GM18519 (cell line): Measurements from ENCODE around the gene HBD.
"Not testable (repeated sequence)": the region's sequence is repeated elsewhere in the genome, so short reads cannot be mapped to it uniquely, and the experiment has no call there.

Source experiments
- ATAC-seq: cut with Tn5 transposase; IDR thresholded peaks from one replicate; pipeline ENCODE4 v1.9.1; 2021; ENCODE audit warnings: mild to moderate bottlenecking, moderate library complexity; ENCODE audit not compliant: unreplicated experiment, low FRiP score

Gene HBD

GRCh38 chr11:5254023-5254422, 19.7 kb upstream of the HBD start:
- ATAC-seq: not testable (repeated sequence)

DNA sequence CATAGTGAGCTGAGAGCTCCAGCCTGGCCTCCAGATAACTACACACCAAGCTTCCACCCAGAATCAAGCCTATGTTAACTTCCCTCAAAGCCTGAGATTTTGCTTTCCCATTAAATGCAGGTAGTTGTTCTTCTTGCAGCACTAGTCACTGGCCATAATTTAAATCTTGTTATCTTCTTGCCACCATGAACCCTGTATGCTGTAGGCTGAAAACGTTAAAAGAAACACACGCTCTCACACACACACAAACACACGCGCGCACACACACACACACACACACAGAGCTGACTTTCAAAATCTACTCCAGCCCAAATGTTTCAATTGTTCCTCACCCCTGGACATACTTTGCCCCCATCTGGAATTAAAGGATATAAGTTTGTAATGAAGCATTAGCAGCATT, 19.2 kb upstream of the HBD start:
- ATAC-seq: not testable (repeated sequence)

DNA sequence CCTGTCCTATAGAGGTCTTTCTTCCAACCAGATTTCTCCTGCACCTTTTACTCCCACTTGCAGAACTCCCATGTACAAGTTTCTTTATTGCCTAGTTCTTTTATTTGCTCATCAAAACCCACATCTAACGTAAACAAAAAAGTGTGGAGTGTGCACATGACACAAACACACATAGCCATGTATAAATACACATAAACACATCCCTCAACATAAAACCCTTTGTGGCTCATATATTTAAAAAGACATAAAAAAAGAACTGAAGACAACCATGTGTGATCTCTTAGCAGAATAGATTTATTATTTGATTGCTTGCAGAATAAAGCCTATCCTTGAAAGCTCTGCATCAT, 18.6 kb upstream of the HBD start:
- ATAC-seq: no peak

DNA sequence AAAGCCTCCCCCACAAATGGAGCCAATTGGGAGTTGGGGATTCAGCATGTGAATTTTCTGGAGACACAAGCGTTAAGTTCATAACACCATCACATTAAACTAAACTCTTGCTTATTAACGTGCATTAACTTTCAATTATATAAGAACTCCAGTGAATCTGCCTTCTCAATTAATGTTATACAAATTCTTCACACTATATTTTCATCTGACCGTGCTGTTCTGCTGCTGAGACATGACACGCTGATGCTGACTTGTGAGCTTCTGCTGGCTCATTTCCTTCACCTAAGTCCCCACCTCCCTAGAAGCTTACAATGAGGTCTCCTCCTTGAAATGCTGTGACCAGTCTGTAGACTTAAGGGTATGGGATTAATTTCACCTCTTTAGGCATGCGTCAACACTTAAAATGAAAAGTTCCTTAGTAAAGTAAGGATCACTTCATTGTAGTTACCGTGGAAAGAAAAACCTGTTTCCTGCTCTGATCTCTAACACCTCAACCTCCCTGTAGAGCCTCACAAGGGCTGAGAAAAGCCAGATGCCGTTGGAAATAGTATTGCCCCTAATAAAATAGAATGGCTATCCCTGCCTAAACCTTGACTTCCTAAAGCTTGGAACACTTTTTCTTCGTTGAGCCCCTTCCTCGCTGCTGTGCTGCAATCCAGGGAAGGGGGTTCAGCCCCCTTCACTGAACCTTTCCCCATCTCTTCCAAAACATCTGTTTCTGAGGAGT, 18.1 kb upstream of the HBD start:
- no peak for ATAC-seq

DNA sequence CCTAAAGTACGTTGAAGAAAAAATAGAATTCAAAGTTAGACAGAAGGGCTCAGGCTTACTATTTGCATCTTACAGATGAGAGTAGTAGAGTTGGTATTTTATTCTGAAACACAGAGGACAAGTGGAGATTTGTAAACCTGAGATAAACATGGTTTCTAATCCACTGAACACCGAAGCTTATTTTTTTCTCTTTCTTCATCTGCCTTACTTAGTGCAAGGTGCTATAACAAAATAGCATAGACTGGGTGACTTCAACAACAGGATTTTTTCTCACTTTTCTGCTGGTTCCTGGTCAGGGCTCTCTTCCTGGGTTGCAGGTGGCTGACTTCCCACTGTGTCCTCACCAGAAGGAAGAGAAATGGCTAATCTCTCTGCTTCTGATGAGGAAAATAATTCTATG, 17.5 kb upstream of the HBD start:
- no peak for ATAC-seq

GRCh38 chr11:5250543-5251204, 16.4 kb upstream of the HBD start:
- no peak for ATAC-seq

- ATAC-seq: not testable (repeated sequence)
Measured at GRCh38 chr11:5249807-5250396, 15.6 kb upstream of the HBD start, which contains the start of gene HBG1. TSS of gene HBG1 (minus strand) at chr11:5249857. CDS start at chr11:5249804, 53 bp downstream.

- not testable (repeated sequence) for ATAC-seq
Measured at GRCh38 chr11:5248498-5248897, 14.2 kb upstream of the HBD start.

- no peak for ATAC-seq
Measured at GRCh38 chr11:5247472-5248192, 13.3 kb upstream of the HBD start.

- ATAC-seq: no peak
Measured at GRCh38 chr11:5246772-5247471, 12.6 kb upstream of the HBD start.

DNA sequence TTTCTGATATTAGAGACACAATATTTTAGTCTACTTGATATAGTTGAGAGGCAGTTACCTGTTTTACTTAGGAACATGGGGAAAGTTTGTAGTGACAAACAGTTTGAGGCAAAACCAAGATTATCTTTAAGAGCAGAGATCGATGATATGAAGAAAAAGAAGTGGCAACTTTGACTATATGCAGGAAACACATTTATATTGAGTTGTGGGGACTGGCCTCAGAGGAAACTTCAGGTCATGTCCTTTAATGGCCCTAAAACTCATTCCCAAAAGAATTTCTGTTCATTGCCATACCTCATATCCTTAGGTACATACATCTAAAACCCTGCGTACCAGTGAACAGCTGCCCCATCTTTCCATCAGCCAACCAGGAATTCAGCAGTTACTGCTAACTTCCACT, 10.9 kb upstream of the HBD start:
- ATAC-seq: no peak

- ATAC-seq: no peak
Measured at GRCh38 chr11:5243816-5244180, 9.5 kb upstream of the HBD start.

GRCh38 chr11:5242933-5243815, 8.9 kb upstream of the HBD start:
- peak; percentile 73 for ATAC-seq

DNA sequence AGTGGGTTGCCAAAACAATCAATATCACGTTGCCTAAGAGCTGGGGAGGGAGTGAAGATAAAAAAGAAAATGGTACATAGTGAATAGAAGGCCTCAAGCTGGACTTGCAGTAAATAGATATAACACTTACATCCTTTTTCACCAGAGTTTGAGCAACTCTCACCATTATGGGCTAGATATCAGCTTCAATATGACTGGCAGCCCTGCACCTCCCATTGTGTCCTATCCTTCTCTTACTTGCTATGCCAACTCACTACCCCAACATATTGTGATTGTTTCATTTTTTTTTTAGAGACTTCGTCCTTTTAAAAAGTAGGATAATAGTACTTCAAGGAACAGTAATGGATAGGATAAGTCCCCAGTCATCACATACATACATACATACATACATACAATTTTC, 7.9 kb upstream of the HBD start:
- ATAC-seq: no peak

- no peak for ATAC-seq
Measured at GRCh38 chr11:5241458-5241857, 7.2 kb upstream of the HBD start.

- ATAC-seq: no peak
Measured at GRCh38 chr11:5240458-5240857, 6.2 kb upstream of the HBD start.

DNA sequence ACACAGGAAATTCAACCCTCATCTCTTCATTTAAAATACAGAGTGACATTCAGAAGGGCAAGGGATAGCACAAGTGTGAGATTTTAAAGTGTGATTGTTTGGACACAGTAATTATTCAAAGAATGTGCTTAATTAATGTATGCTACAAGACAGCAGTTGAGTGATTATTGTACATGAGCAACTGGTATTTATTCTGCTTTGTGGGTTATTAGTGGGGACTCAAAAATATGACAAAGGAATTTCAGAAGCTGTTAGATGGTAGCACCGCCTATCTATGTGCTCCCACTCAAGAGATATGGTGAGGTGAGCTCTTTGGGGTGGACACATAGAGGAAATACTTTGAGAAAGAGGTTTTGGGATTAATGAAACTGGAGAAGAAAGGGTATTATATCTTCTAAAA, 5.8 kb upstream of the HBD start:
- ATAC-seq: no peak

DNA sequence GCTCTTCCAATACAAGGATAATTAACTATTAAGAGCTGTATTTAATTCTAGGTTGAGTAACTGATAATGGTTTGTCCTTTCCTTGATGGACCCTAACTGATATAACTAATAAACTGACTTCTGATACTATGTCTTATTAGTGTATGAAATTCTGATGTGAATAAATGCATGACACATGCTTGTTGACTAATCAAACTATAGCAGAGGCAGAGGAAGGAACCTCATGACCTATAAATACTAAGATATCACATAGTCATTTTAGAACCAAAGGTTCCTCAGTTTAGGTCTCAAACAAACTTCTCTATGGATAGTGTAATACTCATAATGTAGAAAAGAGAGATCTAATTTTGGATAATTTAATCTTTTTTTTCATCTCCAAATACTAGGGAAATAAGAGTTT, 4.8 kb upstream of the HBD start:
- no peak for ATAC-seq

- ATAC-seq: no peak
Measured at GRCh38 chr11:5238486-5238885, 4.2 kb upstream of the HBD start.

- ATAC-seq: no peak
Measured at GRCh38 chr11:5237420-5237819, 3.1 kb upstream of the HBD start.
